Stimulated activated CD8-positive, alpha-beta memory T cell treated with anti-CD3 and anti-CD28 coated beads, Interleukin-12 subunit alpha, Interleukin-12 subunit beta, amount 100 ng/mL, for 24 hours (primary cell): ENCODE results near the gene CARD14.

Source experiments
- DNase-seq: peaks from one replicate; pipeline ENCODE4 v3.0.0-alpha.2; 2020; ENCODE audit errors: extremely low read depth

CARD14 gene

GRCh38 chr17:80210348-80211108 lies 40.7 kb downstream of the CARD14 start:
- no peak for DNase-seq

- DNase-seq = no peak
Measured at GRCh38 chr17:80212109-80212508, 42.3 kb downstream of the CARD14 start.

GRCh38 chr17:80212511-80212910 lies 42.7 kb downstream of the CARD14 start:
- no peak for DNase-seq

- DNase-seq = no peak
Measured at GRCh38 chr17:80212962-80213642, 43.3 kb downstream of the CARD14 start.

- no peak for DNase-seq
Measured at GRCh38 chr17:80213643-80213975, 43.8 kb downstream of the CARD14 start.

- DNase-seq = no peak
Measured at GRCh38 chr17:80214012-80214877, 44.4 kb downstream of the CARD14 start.

GRCh38 chr17:80214878-80215210 lies 45.0 kb downstream of the CARD14 start:
- DNase-seq = no peak

GRCh38 chr17:80216473-80217456 lies 46.9 kb downstream of the CARD14 start:
- no peak for DNase-seq

GRCh38 chr17:80217703-80218362 lies 48.0 kb downstream of the CARD14 start:
- DNase-seq = no peak

- DNase-seq = no peak
Measured at GRCh38 chr17:80218391-80218790, 48.6 kb downstream of the CARD14 start.

- peak; percentile 76 for DNase-seq
Measured at GRCh38 chr17:80219013-80219762, 49.4 kb downstream of the CARD14 start.

- no peak for DNase-seq
Measured at GRCh38 chr17:80219763-80220053, 49.9 kb downstream of the CARD14 start.

- no peak for DNase-seq
Measured at GRCh38 chr17:80220054-80220735, 50.4 kb downstream of the CARD14 start, which contains the start of the genes SGSH and SLC26A11. Gene SGSH, minus strand, starts transcription at chr17:80220333. Its CDS starts 20 bp downstream, at chr17:80220313. Gene SLC26A11, plus strand, starts transcription at chr17:80220427. Its CDS starts 1,134 bp downstream, at chr17:80221561.

- DNase-seq = no peak
Measured at GRCh38 chr17:80220736-80221215, 50.9 kb downstream of the CARD14 start.

GRCh38 chr17:80221351-80222105 lies 51.7 kb downstream of the CARD14 start:
- DNase-seq = no peak

GRCh38 chr17:80222376-80223141 lies 52.7 kb downstream of the CARD14 start:
- no peak for DNase-seq

GRCh38 chr17:80223142-80223815 lies 53.4 kb downstream of the CARD14 start:
- DNase-seq = no peak
